Activated naive CD8-positive, alpha-beta T cell (primary cell): ENCODE measurements around the gene MPPED2.

Experiments
- H3K27ac Mint-ChIP-seq: one replicate; pipeline ENCODE4 v1.8.0; 2021; ENCODE audit warnings: mixed read lengths
- H3K27me3 Mint-ChIP-seq: one replicate; pipeline ENCODE4 v1.8.0; 2021; ENCODE audit warnings: mixed read lengths
- H3K36me3 Mint-ChIP-seq: one replicate; pipeline ENCODE4 v1.8.0; 2021; ENCODE audit warnings: mixed read lengths
- H3K4me1 Mint-ChIP-seq: one replicate; pipeline ENCODE4 v1.8.0; 2021; ENCODE audit warnings: low read depth, mixed read lengths
- H3K4me3 Mint-ChIP-seq: one replicate; pipeline ENCODE4 v1.8.0; 2021; ENCODE audit warnings: mild to moderate bottlenecking, mixed read lengths
- H3K9me3 Mint-ChIP-seq: one replicate; pipeline ENCODE4 v1.8.0; 2021; ENCODE audit warnings: low read depth, mixed read lengths

MPPED2 gene

DNA sequence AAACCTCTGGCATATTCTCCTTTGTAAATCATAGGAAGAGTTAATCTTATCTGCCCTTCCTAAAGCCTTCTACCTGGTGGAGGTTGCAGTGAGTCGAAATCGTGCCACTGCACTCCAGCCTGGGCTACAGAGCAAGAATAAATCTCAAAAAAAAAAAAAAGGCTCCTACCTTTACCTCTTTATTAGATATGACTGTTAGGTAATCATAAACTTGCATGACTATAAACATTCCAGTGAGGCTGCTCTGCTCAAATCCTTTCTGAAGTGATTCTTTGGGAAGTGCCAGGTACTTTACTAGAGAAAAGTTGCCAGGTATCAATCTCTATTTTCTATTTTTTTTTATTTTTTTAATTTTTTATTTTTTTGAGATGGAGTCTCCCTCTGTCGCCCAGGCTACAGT lies 59.6 kb downstream of the MPPED2 start:
- H3K36me3 Mint-ChIP-seq: no peaks in the 10 kb centered on the region
- no peak overlapping the region for H3K4me3 Mint-ChIP-seq
- no peaks in the 10 kb centered on the region for H3K4me1 Mint-ChIP-seq
- H3K9me3 Mint-ChIP-seq: no peaks in the 10 kb centered on the region
- no peaks in the 10 kb centered on the region for H3K27me3 Mint-ChIP-seq
- no peak overlapping the region for H3K27ac Mint-ChIP-seq

DNA sequence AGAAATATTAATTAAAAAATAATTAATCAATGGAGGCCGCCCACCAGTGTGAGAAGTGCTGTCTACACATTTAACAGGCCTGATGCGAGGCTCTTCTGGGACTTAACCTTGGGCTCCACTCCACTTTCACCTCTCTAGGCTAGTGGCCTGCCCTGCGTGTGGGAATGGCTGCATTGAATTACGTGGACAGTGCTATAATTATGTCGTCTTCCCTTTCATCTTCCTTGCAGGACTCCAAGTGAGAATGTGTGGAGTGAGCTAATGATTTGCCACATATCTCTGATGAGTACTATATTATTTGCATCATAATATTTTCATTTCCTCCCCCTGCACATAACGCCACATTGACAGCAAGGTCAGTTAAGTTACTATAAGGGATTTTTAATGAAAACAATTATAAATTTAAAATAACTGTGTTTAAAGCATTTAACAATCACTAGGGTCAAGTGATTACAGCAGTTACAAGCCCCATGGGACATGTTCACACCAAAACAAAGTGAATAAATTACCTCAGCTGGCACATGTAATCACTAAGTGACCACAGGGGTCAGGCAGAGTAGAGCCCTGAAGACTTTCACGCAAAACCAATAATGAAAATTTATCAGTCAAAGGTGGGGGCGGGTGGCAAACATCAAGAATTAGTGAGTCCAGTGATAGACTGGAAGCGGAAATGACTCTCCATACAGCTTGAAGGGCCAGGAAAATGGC lies 63.5 kb downstream of the MPPED2 start:
- H3K27me3 Mint-ChIP-seq: no peaks in the 10 kb centered on the region
- H3K4me3 Mint-ChIP-seq: no peak overlapping the region
- no peaks in the 10 kb centered on the region for H3K4me1 Mint-ChIP-seq
- no peak overlapping the region for H3K27ac Mint-ChIP-seq
- no peaks in the 10 kb centered on the region for H3K36me3 Mint-ChIP-seq
- H3K9me3 Mint-ChIP-seq: no peaks in the 10 kb centered on the region

DNA sequence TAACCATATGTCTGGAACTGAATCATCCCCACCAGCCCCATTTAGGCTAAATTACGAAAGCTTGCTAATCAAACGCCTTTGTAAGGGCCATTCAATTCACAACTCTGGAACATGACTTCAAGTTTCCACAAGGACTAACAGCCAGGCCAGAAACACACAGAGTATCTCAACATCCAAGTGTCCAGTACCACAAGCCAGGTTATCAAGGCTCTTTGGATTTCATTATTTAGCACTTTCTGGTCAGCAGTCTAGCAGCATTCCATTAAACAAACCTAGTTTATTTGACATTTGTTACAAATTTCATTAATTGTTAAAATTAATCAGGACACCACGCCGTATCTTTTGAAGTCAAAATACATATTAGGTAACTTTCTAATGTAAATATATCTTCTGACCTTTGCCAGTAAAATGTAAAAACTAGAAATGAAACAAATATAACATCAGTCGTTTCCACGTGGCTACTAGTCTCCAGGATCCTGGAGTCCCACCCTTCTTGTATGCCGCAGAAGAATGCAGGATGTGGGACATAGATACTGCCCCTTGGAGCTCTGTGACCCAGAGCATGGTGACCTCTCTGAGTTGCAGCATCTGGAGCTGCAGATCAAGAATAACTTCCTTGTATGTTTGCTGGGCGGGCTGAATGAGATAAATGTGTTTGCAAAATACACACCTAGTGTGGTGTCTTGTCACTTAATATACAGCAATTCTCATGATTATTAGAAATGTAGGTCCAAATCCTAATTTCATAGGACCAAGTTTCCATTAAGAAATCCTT lies 64.7 kb downstream of the MPPED2 start:
- peaks cover 2% of the 10 kb centered on the region for H3K27me3 Mint-ChIP-seq
- H3K36me3 Mint-ChIP-seq: no peaks in the 10 kb centered on the region
- H3K4me3 Mint-ChIP-seq: no peak overlapping the region
- no peaks in the 10 kb centered on the region for H3K4me1 Mint-ChIP-seq
- H3K9me3 Mint-ChIP-seq: no peaks in the 10 kb centered on the region
- H3K27ac Mint-ChIP-seq: no peak overlapping the region

DNA sequence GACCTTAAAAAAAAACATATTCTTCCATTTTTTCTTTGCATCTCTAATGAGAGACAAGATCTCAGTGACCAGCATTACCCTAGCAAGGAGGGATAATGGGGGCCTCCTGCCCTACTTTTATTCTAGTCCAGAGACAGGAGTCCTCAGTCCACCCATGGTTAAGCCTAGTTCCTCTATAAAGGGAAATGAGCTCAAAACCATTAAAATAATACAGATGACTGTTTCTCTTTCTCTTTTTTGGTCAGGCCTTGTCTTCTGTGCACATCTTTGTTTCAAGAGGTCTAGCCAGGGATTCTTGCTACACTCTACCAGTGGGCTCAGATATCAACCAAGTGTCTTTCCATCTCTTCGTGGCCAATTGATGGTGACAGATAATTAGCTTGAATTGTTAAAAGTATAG lies 73.1 kb downstream of the MPPED2 start:
- H3K27ac Mint-ChIP-seq: no peak overlapping the region
- H3K27me3 Mint-ChIP-seq: peaks cover 7% of the 10 kb centered on the region
- peaks cover 17% of the 10 kb centered on the region for H3K4me1 Mint-ChIP-seq
- no peaks in the 10 kb centered on the region for H3K9me3 Mint-ChIP-seq
- no peak overlapping the region for H3K4me3 Mint-ChIP-seq
- no peaks in the 10 kb centered on the region for H3K36me3 Mint-ChIP-seq

DNA sequence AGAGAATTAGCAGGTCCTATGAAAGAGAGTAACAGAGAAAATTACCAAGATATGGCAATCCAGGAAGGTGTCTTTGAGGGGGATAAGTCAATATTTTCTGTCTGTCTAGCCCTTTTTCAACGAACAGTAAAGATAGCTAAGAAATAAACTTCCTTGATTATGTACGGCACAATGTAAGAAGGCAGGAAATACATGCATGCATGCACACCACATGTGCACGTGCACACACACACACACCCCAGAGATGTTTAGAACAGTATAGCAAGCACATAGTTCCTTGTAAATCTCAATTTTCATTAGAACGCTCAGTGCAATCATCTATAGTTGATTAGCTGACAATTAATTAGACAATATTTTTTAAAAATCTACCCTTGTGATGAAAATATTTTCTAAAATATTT lies 74.7 kb downstream of the MPPED2 start:
- Mint-ChIP-seq H3K27ac (no peak overlapping the region), H3K27me3 (peaks cover 5% of the 10 kb centered on the region)

DNA sequence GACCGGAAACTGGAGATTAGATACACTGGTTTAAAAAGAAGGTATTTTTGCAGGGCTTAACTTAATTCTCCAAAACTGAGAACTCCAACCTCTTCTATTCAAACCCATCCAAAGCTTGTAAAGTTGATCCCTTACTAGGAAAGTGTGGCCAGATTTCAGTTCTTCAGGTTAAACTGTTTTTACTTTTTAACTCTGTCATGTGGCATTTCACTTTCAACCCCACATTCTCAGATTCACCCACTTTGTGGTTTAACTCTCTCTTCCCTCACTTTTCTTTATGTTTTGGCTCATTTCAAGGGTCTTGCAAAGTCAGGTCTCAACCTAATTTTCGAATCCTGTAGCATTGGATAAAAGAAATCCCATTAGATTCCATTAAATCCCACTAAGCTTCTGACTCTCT lies 75.4 kb downstream of the MPPED2 start:
- H3K9me3 Mint-ChIP-seq: no peaks in the 10 kb centered on the region
- no peak overlapping the region for H3K27ac Mint-ChIP-seq
- peaks cover 5% of the 10 kb centered on the region for H3K27me3 Mint-ChIP-seq
- H3K4me3 Mint-ChIP-seq: no peak overlapping the region
- no peaks in the 10 kb centered on the region for H3K36me3 Mint-ChIP-seq
- H3K4me1 Mint-ChIP-seq: peaks cover 17% of the 10 kb centered on the region

More for the DNA sequence above, 74.7 kb downstream of the MPPED2 start:
- no peak overlapping the region for H3K4me3 Mint-ChIP-seq
- no peaks in the 10 kb centered on the region for H3K9me3 Mint-ChIP-seq
- no peaks in the 10 kb centered on the region for H3K36me3 Mint-ChIP-seq
- peaks cover 17% of the 10 kb centered on the region for H3K4me1 Mint-ChIP-seq

DNA sequence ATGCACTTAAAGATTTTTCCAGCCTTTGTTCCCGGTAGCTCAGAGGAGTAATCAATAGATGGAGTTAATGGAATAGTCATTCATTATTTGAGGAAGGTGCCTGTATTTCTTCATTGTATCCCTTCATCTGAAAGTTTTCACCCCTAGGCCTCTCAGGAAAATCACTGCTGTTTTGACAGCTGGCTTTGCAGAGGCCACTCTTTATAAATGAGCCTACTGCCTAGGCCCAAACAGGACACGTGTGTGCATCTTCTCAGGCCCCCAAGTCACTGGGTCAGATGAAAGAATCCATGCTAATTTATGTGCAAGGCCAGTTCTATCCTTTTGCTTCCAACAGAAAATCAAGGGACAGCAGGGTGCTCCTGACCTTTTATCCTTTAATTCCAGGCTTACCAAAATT lies 76.8 kb downstream of the MPPED2 start:
- H3K27ac Mint-ChIP-seq: no peak overlapping the region
- H3K36me3 Mint-ChIP-seq: no peaks in the 10 kb centered on the region
- no peak overlapping the region for H3K4me3 Mint-ChIP-seq
- H3K27me3 Mint-ChIP-seq: peaks cover 11% of the 10 kb centered on the region
- H3K9me3 Mint-ChIP-seq: no peaks in the 10 kb centered on the region
- peaks cover 17% of the 10 kb centered on the region for H3K4me1 Mint-ChIP-seq

DNA sequence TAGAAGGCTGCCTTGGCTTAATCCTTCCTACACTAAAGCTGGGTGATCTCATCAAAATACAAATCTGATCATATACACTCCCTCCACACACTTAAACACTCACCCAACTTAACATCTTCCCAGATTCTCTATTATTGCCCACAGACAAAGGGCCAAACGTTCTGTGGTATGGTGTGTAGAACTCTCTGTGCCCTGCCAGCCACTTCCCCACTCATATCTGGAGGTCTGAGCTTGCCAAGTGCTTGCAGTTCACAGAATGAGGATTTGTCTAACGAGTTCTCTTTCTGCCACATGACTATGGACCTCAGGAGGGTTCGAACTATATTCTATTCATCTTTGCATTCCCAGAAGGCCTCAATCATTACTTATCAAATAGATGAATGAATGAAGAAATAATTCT lies 77.6 kb downstream of the MPPED2 start:
- Mint-ChIP-seq H3K4me1 (peaks cover 17% of the 10 kb centered on the region), H3K9me3 (no peaks in the 10 kb centered on the region), H3K27me3 (peaks cover 10% of the 10 kb centered on the region), H3K27ac (no peak overlapping the region), H3K4me3 (no peak overlapping the region), H3K36me3 (no peaks in the 10 kb centered on the region)

DNA sequence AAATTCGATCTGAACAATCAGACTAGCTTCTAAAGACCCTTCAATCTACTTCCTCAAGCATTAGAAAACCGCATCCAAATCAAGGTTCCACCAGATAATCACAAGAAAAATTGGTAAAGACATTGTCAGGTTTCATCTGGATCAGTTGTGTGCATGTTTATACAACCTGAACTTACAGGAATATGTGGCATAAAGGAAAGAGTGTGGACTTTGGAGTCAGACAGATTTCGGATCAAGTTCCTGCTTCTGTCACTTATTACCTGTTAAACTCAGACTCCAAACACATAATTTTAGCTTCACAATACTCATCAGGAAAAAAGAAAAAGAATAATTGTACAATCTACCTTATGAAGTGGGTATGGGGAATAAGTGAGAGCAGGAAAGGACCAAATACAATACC lies 80.5 kb downstream of the MPPED2 start:
- Mint-ChIP-seq H3K27me3 (peaks cover 7% of the 10 kb centered on the region), H3K9me3 (no peaks in the 10 kb centered on the region), H3K36me3 (no peaks in the 10 kb centered on the region), H3K27ac (no peak overlapping the region), H3K4me1 (peaks cover 8% of the 10 kb centered on the region), H3K4me3 (no peak overlapping the region)

DNA sequence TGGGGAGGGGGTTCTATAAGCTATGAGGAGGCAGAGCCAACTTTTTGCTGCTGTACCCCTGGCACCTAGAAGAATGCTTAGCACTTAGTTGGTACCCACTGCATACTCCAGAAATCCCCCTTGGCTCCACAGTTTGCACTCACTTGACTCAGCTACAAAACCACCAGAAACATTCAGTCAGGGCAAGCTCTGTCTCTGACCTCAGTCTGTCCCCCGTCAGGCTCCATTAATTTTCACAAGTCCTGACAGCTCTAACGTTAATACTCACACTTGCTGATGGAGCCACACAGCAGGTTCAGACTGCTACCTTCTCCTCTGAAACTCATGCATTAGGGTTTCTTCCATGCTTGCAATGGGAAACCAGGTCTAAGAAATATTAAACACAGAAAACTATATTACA lies 81.7 kb downstream of the MPPED2 start:
- no peak overlapping the region for H3K4me3 Mint-ChIP-seq
- H3K27me3 Mint-ChIP-seq: peaks cover 9% of the 10 kb centered on the region
- no peaks in the 10 kb centered on the region for H3K4me1 Mint-ChIP-seq
- no peak overlapping the region for H3K27ac Mint-ChIP-seq
- no peaks in the 10 kb centered on the region for H3K9me3 Mint-ChIP-seq
- no peaks in the 10 kb centered on the region for H3K36me3 Mint-ChIP-seq

DNA sequence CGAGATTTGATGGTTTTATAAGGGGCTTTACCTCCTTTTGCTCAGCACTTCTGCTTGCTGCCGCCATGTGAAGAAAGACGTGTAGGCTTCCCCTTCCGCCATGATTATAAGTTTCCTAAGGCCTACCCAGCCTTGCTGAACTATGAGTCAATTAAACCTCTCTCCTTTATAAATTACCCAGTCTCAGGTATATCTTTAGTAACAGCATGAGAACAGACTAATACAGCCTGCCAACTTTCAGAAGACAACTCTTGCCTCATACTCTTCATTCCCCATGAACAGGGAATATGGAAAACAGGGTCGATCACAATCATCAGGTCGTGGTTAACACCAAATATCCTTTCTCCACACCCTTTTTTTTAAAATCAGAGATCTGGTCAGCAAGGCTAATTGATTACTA lies 83.0 kb downstream of the MPPED2 start:
- Mint-ChIP-seq H3K4me3 (no peak overlapping the region), H3K27ac (no peak overlapping the region), H3K36me3 (no peaks in the 10 kb centered on the region), H3K9me3 (no peaks in the 10 kb centered on the region), H3K4me1 (no peaks in the 10 kb centered on the region), H3K27me3 (peaks cover 9% of the 10 kb centered on the region)

DNA sequence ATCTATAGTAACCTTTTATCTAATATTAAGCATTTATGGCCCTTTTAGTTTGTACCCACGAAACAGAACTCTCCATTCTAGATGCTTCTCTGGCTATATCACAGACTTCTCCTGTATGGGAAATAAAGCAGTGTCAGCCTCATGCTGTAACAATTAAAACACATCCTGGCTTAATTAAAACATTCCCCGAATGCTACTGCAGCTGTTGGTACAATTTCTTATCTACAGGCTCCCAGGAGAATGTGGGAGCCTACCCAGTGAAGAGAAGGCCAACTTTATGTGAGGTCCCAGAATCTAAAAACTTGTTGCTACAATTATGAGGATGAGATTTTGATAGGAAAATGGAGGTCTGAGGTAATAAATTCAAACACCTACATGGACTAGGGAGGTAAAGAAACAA lies 83.8 kb downstream of the MPPED2 start:
- no peak overlapping the region for H3K4me3 Mint-ChIP-seq
- peaks cover 9% of the 10 kb centered on the region for H3K27me3 Mint-ChIP-seq
- H3K4me1 Mint-ChIP-seq: no peaks in the 10 kb centered on the region
- H3K36me3 Mint-ChIP-seq: no peaks in the 10 kb centered on the region
- H3K9me3 Mint-ChIP-seq: no peaks in the 10 kb centered on the region
- no peak overlapping the region for H3K27ac Mint-ChIP-seq

DNA sequence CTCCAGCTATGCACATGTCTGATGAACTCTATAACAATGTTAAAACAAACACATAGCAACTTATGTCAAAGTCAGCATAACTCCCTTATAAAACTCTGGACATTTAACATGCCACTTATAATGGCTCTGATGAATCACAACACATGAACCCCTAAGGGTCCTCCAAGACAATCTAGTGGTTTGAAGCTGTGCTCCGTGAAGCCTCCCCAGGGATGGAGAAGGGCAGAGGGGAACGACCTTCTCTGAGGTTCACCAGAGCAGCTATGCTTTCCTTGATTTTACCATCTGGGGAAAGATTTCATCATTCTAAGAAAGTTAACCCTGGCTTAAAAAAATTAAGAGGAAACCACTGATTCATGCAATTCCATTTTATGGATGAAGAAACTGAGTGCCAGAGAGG lies 84.4 kb downstream of the MPPED2 start:
- Mint-ChIP-seq H3K4me1 (no peaks in the 10 kb centered on the region), H3K4me3 (no peak overlapping the region), H3K27ac (no peak overlapping the region), H3K9me3 (no peaks in the 10 kb centered on the region), H3K36me3 (no peaks in the 10 kb centered on the region), H3K27me3 (peaks cover 9% of the 10 kb centered on the region)

DNA sequence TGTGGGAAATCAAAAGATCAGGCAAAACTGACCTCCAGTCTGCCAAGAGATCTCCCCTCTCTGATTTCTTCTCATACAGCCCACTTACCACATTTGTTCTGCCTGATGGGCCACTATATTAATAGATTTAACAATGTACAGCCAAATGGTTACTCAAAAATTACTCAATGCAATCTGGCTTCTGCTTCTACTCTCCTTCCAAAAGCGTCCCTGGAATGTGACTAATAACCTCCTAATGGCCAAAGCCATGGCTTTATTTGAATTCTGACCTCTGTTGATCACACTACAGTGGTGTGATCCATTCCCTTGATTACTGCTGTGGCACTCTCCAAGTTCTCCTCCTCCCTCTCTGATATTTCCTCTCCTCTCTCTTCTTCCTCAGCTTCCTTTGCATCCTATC lies 86.2 kb downstream of the MPPED2 start:
- H3K27ac Mint-ChIP-seq: no peak overlapping the region
- H3K4me3 Mint-ChIP-seq: no peak overlapping the region
- H3K4me1 Mint-ChIP-seq: no peaks in the 10 kb centered on the region
- H3K27me3 Mint-ChIP-seq: peaks cover 6% of the 10 kb centered on the region
- H3K36me3 Mint-ChIP-seq: no peaks in the 10 kb centered on the region
- H3K9me3 Mint-ChIP-seq: no peaks in the 10 kb centered on the region

DNA sequence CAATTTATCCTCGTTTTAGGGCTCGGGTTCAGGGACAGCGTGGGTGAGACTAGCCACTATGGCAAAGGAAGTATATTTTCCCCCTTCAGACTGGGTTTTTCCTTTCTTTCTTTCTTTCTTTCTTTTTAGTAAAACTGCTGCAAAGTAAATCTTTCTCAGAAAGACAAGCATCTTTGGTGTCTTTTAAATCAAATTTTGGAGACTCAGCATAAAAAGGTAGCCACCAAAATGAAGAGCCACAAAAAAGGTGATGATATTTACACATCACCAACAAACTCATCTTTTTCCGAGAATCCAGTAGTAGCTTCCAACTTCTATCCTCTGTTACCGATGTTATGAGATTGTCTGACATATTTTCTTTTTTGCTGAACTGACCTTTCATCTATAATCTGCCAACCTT lies 88.6 kb downstream of the MPPED2 start:
- no peaks in the 10 kb centered on the region for H3K36me3 Mint-ChIP-seq

DNA sequence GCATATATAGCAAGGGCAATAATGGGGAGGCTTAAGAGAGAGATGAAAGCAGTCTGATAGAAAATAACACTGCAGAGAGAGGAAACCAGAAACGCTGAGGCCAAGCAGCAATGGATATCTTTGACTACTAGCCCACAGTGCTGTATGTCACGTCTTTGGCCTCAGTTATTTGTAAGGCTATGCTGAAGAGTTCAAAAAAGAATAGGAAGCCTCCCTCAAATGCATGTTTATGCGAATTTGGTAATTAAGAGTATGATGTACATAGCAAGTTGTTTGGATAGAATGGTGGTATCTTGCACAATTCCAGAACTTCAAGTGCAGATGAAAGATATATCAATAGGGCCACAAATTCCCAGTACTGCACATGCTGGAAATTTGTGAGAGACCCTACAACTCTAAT lies 89.2 kb downstream of the MPPED2 start:
- Mint-ChIP-seq H3K4me3 (no peak overlapping the region), H3K36me3 (no peaks in the 10 kb centered on the region), H3K27me3 (peaks cover 4% of the 10 kb centered on the region), H3K27ac (no peak overlapping the region), H3K9me3 (no peaks in the 10 kb centered on the region), H3K4me1 (no peaks in the 10 kb centered on the region)

More for the DNA sequence above, 88.6 kb downstream of the MPPED2 start:
- Mint-ChIP-seq H3K27me3 (peaks cover 4% of the 10 kb centered on the region), H3K4me3 (no peak overlapping the region), H3K9me3 (no peaks in the 10 kb centered on the region), H3K4me1 (no peaks in the 10 kb centered on the region), H3K27ac (no peak overlapping the region)
